NOMO-1 (cell line): Measurements from ENCODE around the gene KBTBD4.
"Not testable (repeated sequence)": the region's sequence is repeated elsewhere in the genome, so short reads cannot be mapped to it uniquely, and the experiment has no call there.

Experiments
- DNase-seq, 2 experiments: peaks; one replicate each; lab custom pipeline; 2025; ENCODE audit not compliant: unreplicated experiment in 2 of 2; lab: John Stamatoyannopoulos, UW

KBTBD4 gene

GRCh38 chr11:47564366-47564765 lies 14.4 kb downstream of the KBTBD4 start:
- not testable (repeated sequence) for DNase-seq

GRCh38 chr11:47562393-47562792 lies 16.4 kb downstream of the KBTBD4 start:
- DNase-seq: not testable (repeated sequence)

- peak in 1 of 2 experiments; percentile 4 for DNase-seq
These were observed 18.3 kb downstream of the KBTBD4 start for GRCh38 chr11:47560426-47560825.

GRCh38 chr11:47558695-47559094 lies 20.1 kb downstream of the KBTBD4 start:
- DNase-seq: no peak

GRCh38 chr11:47557004-47557403 lies 21.8 kb downstream of the KBTBD4 start:
- not testable (repeated sequence) for DNase-seq

- DNase-seq: peak in 1 of 2 experiments; percentile 51
These were observed 25.4 kb downstream of the KBTBD4 start for GRCh38 chr11:47553406-47553743.

GRCh38 chr11:47552566-47553405 lies 26.0 kb downstream of the KBTBD4 start, which contains the start of gene CELF1:
TSS of gene CELF1 (minus strand) at chr11:47553132. CDS start at chr11:47499523, 53,609 bp downstream.
- peak; percentile 86 to 95 for DNase-seq

- DNase-seq: peak in 1 of 2 experiments; percentile 34
These were observed 26.7 kb downstream of the KBTBD4 start for GRCh38 chr11:47552056-47552565.

GRCh38 chr11:47551086-47551485 lies 27.7 kb downstream of the KBTBD4 start:
- DNase-seq: peak in 1 of 2 experiments; percentile 36

GRCh38 chr11:47550288-47551047 lies 28.3 kb downstream of the KBTBD4 start:
- peak in 1 of 2 experiments; percentile 35 for DNase-seq

- not testable (repeated sequence) for DNase-seq
These were observed 32.5 kb downstream of the KBTBD4 start for GRCh38 chr11:47546274-47546673.

GRCh38 chr11:47545298-47545697 lies 33.5 kb downstream of the KBTBD4 start:
- no peak for DNase-seq

- DNase-seq: no peak
These were observed 37.7 kb downstream of the KBTBD4 start for GRCh38 chr11:47541070-47541469.

- no peak for DNase-seq
These were observed 39.1 kb downstream of the KBTBD4 start for GRCh38 chr11:47539681-47540039.

GRCh38 chr11:47538741-47539565 lies 39.8 kb downstream of the KBTBD4 start:
- DNase-seq: no peak

GRCh38 chr11:47536915-47537314 lies 41.9 kb downstream of the KBTBD4 start:
- DNase-seq: no peak

GRCh38 chr11:47534704-47535251 lies 44.0 kb downstream of the KBTBD4 start:
- no peak for DNase-seq

- DNase-seq: peak in 1 of 2 experiments; percentile 10
These were observed 45.0 kb downstream of the KBTBD4 start for GRCh38 chr11:47533690-47534151.

GRCh38 chr11:47532597-47533213 lies 46.1 kb downstream of the KBTBD4 start:
- DNase-seq: no peak

GRCh38 chr11:47531666-47532065 lies 47.1 kb downstream of the KBTBD4 start:
- no peak for DNase-seq
